ENCODE data around the gene SERP2.

GRCh38 chr13:44346534-44346933 lies 27.1 kb upstream of the SERP2 start:
- TF ChIP-seq CBX5 (CRISPR knock-in tag; IDR thresholded peaks at IDR 0.05; ENCODE audit: borderline replicate concordance) (no peak), YY1 (IDR thresholded peaks at IDR 0.05; ENCODE audit: insufficient read depth, insufficient replicate concordance, low read depth, low read length) (no peak), KLF16 (CRISPR knock-in tag; IDR thresholded peaks at IDR 0.05) (no peak), POLR2A (IDR thresholded peaks at IDR 0.05; ENCODE audit: insufficient read depth in 1 of 2, low read depth in 2 of 2, low read length in 2 of 2) (no peak), ZNF138 (CRISPR knock-in tag; IDR thresholded peaks at IDR 0.05; ENCODE audit: low read depth) (no peak), XBP1 (CRISPR knock-in tag; IDR thresholded peaks at IDR 0.05) (no peak), ATF3 (CRISPR knock-in tag; IDR thresholded peaks at IDR 0.05) (no peak), SP1 (IDR thresholded peaks at IDR 0.05) (no peak), SP1 (CRISPR knock-in tag; IDR thresholded peaks at IDR 0.05) (no peak), MAFF (IDR thresholded peaks at IDR 0.05; ENCODE audit: low read depth, low read length) (no peak), RCOR2 (CRISPR knock-in tag; IDR thresholded peaks at IDR 0.05) (no peak)
- TF ChIP-seq, protein P1, sequence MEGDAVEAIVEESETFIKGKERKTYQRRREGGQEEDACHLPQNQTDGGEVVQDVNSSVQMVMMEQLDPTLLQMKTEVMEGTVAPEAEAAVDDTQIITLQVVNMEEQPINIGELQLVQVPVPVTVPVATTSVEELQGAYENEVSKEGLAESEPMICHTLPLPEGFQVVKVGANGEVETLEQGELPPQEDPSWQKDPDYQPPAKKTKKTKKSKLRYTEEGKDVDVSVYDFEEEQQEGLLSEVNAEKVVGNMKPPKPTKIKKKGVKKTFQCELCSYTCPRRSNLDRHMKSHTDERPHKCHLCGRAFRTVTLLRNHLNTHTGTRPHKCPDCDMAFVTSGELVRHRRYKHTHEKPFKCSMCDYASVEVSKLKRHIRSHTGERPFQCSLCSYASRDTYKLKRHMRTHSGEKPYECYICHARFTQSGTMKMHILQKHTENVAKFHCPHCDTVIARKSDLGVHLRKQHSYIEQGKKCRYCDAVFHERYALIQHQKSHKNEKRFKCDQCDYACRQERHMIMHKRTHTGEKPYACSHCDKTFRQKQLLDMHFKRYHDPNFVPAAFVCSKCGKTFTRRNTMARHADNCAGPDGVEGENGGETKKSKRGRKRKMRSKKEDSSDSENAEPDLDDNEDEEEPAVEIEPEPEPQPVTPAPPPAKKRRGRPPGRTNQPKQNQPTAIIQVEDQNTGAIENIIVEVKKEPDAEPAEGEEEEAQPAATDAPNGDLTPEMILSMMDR (CRISPR knock-in tag; IDR thresholded peaks at IDR 0.05), result no peak

All from HepG2 (cell line).